GM12873 (cell line): ENCODE measurements around the gene CCSER2.

Source experiments
- CTCF ChIP-seq: IDR thresholded peaks from 2 replicates; pipeline ENCODE4 v1.5.1; 2012; ENCODE audit warnings: low read depth, mild to moderate bottlenecking, moderate library complexity, low read length, control low read depth; ENCODE audit not compliant: insufficient read depth; ENCODE audit errors: missing control alignments

Gene CCSER2

GRCh38 chr10:84375011-84375410, 46.6 kb downstream of the CCSER2 start:
- TF ChIP-seq CTCF, result peak; percentile 73

- TF ChIP-seq CTCF, result no peak
Observed at GRCh38 chr10:84375881-84376280, 47.5 kb downstream of the CCSER2 start.

- no peak for TF ChIP-seq CTCF
Observed at GRCh38 chr10:84388148-84388547, 59.8 kb downstream of the CCSER2 start.

GRCh38 chr10:84390364-84390763, 62.0 kb downstream of the CCSER2 start:
- no peak for TF ChIP-seq CTCF

GRCh38 chr10:84391326-84391725, 62.9 kb downstream of the CCSER2 start:
- no peak for TF ChIP-seq CTCF

GRCh38 chr10:84392181-84392580, 63.8 kb downstream of the CCSER2 start:
- TF ChIP-seq CTCF, result no peak

GRCh38 chr10:84395581-84395980, 67.2 kb downstream of the CCSER2 start:
- TF ChIP-seq CTCF, result no peak

- no peak for TF ChIP-seq CTCF
Observed at GRCh38 chr10:84397735-84398144, 69.4 kb downstream of the CCSER2 start.
